Dermis microvascular lymphatic vessel endothelial cell (primary cell): ENCODE results near the gene FBXO27. TPM values are rescaled to one million over a fixed set of nuclear protein-coding genes. Genes with fewer than 3 reads are reported as not detected.
"Not testable (repeated sequence)": the region's sequence is repeated elsewhere in the genome, so short reads cannot be mapped to it uniquely, and the experiment has no call there.

Source experiments
- DNase-seq, 2 donors: peaks; one replicate each; pipeline versions ENCODE4 v3.0.0 to v3.0.0-alpha.2; 2010; ENCODE audit warnings: low read depth in 2 of 2
- total RNA-seq: library from RNA; depleted of rRNA; stranded (reverse); fragments of >200 nt; gene quantifications from 2 replicates; pipeline ENCODE4 v1.2.1, GENCODE V29; 2014

Gene FBXO27, protein sequence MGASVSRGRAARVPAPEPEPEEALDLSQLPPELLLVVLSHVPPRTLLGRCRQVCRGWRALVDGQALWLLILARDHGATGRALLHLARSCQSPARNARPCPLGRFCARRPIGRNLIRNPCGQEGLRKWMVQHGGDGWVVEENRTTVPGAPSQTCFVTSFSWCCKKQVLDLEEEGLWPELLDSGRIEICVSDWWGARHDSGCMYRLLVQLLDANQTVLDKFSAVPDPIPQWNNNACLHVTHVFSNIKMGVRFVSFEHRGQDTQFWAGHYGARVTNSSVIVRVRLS
- 0.77 and 1.0 TPM in 2 replicates for total RNA-seq

DNA sequence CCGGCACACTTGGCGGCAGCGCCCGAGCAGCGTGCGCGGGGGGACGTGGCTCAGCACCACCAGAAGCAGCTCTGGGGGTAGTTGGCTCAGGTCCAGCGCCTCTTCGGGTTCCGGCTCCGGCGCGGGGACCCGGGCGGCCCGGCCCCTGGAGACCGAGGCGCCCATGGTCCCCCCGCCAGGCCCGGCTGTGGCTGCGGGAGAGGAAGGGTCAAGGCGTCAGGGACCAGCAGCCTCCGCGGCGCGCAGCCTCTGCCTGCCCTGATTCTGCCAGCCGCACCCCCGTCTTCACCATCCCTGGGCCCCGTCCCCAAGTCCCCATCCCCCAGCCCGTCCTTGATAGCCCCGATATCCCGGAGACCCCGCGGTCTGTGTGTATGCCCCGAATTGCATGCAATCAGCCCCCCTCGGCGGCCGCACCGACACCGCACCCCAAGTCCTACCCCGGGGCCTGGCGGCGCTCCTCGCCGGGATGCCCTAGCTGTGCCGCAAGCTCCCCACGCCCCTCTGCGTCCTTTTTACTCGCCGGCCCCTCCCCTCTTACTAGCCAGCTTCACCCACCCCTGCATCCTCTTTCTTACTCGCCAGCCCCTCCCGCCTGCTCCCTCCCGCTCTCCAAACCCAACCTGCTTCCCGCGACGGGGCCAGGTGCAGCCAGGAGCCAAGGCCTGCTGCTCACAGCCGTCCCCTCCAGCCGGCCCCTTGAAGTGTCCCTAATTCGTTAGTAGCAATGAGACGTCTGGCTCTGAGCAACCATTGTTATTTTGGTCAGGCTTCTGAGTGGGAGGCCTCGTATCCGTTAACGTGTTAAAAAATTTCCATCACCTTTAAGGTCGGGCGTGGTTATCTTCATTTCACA is at the start of gene FBXO27:
FBXO27 (minus strand) TSS at position 487 of the 856 bp plus-strand sequence; CDS start at position 165, 322 bp downstream.
- DNase-seq = peak in 1 of 2 donors; percentile 6

DNA sequence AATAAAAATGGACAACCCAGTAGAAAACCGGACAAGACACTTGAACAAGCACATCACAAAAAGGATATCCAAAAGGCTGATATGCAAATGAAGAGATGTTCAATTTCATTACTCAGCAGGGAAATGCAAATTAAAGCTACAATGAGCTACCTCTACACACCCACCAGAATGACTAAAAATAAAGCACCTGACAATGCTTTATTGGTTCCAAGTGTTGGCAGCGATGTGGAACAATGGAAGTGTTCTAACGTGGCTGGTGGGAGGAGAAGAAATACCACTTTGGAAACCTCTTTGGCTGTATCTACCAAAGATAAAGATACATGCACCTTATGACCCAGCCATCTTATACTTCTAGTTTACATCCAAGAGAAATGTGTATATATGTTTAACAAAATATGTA is 48.1 kb upstream of the FBXO27 start:
- no peak for DNase-seq

DNA sequence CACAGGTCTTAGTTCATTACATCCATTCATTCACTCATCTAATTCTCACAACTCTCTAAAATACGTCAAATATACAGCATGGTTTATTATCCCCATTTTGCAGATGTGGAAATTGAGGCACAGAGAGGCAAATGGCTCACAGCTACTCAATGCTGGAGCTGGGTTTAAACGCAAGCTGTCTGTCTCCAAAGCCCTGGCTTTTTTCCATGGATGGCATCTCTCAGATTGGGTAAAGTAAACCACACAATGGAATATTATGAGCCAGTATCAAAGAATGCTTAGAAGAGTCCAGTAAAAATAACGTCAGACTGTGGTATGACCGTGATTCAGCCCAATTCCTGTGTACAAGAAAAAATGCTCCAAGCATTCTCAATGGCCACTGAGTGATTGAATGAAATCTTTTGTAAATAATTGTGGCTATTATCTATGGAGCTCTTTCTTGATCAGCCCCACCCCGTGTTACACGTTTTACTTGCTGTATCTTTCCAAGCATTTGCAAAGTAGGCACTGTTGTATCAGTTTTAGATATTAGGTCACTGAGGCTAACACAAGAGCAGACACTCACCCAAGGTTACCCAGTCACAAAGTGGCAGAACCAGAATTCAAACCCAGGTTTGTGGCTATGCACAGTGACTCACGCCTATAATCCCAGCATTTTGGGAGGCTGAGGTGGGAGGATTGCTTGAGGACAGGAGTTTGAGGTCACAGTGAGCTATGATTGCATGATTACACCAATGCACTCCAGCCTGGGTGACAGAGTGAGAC is 46.3 kb upstream of the FBXO27 start:
- peak; percentile 48 to 87 for DNase-seq

DNA sequence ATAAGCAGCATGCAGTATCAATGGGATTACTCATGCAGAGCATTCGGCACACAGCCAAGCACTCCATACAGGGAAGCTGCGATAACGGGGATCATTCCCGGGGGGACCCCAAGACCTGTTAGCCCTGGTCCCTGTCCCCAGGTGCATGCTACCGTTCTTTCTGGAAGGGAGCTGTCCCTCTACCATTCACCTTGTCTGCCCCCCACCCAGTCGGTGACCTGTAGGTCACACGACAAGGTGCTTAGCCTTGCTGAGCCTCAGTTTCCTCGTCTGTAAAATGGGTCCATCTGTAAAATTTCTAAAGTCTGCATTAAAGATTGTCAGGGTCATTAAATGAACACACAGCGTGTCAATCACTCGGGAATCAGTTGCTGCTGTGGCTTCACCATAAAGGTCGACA is 45.0 kb upstream of the FBXO27 start:
- no peak for DNase-seq

DNA sequence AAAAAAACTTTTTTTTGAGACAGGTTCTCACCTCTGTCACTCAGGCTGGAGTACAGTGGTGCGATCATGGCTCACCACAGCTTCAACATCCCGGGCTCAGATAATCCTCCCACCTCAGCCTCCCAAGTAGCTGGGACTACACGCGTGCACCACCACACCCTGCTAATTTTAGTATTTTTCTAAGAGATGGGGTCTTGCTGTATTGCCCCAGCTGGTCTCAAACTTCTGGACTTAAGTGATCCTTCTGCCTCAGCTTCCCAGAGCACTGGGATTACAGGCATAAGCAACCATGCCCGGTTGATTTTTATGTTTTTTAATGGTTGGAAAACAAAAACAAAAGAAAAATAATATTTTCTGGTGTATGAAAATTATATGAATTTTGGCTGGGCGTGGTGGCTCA is 42.6 kb upstream of the FBXO27 start:
- no peak for DNase-seq

DNA sequence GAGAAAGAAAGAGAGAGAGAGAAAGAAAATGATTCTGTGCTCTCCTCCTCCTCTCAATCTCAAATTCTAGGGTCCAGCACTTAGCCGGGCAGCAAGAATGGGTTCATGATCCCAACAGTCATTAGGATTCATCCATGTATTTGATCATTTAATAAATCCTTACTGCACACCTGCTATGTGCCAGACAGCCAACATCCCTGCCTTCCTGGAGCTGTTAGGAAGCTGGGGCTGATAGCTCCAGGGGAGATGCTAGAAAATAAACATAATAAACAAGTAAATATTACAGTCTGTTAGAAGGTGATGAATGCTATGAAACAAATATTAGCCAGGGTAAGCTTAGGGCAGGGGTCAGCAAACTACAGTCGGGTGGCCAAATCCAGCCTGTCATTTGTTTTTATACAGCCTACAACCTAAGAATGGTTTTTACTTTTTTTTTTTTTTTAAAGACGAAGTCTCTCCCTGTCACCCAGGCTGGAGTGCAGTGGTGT is 41.9 kb upstream of the FBXO27 start:
- no peak for DNase-seq

DNA sequence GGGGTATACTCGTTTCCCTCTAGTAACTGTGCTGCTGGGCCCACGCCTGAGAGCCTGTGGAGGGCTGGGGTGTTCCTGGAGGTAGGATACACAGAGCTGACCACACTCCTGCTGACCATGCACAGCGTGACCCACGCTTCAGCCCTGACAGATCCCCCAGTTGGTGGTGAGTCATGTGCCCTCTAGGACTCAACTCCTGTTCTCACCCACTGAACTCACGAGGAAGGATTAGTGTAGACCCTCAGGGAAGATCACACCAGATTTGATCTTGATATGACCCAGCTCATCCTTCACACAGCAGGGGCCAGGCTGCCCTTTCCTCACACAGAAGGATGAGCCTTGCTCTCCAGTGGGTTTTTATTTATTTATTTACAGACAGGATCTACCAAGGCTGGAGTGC is 38.5 kb upstream of the FBXO27 start:
- DNase-seq = no peak

DNA sequence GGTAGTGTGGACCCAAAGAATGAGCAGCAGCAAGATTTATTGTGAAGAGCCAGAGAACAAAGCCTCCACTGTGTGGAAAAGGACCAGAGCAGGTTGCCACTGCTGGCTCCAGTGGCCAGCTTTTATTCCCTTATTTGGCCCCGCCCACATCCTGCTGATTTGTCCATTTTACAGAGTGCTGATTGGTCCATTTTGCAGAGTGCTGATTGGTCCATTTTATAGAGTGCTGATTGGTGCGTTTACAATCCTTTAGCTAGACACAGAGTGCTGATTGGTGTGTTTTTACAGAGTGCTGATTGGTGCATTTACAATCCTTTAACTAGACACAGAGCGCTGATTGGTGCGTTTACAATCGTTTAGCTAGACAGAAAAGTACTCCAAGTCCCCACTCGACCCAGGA is 35.9 kb upstream of the FBXO27 start:
- DNase-seq = not testable (repeated sequence)

DNA sequence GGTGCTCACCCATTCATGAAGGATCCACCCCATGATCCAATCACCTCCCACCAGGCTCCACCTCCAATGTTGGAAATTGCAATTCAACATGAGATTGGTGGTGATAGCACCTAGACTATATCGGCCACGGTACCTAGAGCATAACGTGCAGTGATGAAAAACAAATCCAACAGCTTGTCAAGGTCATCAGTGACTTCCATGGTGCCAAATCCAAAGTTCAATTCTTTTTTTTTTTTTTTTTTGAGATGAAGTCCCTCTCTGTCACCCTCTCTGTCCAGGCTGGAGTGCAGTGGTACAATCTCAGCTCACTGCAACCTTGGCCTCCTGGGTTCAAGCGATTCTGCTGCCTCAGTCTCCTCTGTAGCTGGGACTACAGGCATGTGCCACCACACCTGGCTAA is 34.8 kb upstream of the FBXO27 start:
- DNase-seq = no peak

DNA sequence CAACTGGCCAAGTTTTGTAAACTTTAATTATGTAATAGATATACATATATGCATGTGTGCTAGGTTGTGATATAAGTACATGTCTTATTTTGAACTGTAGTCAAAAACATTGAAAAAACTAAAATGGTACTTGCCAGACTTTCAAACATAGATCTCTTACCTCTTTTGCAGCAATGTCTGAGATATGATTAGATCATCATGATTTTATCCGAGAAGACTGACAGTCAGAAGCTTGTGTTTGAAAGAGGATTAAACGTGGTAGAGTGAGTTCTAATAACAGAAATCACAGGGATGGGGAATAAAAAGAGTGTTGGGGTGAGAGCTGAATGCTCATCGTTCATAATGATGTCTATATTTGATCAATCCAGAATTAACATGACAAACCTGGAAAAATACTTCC is 33.6 kb upstream of the FBXO27 start:
- no peak for DNase-seq

DNA sequence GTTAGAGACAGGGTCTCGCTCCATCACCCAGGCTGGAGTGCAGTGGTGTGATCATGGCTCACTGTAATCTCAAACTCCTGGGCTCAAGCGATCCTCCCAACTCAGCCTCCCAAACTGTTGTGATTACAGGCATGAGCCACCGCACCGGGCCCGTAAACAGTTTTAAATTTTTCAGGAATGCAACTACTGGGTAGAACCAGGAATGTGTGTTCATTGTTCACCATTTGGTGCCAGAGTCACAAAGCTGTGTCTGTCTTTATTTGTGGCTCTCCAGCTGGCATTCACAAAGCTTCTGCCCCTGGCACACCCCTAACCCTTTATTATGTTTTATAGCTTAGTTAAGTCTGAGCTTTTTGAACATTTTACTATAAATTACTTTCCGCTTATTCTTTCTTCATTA is 32.1 kb upstream of the FBXO27 start:
- DNase-seq = no peak

DNA sequence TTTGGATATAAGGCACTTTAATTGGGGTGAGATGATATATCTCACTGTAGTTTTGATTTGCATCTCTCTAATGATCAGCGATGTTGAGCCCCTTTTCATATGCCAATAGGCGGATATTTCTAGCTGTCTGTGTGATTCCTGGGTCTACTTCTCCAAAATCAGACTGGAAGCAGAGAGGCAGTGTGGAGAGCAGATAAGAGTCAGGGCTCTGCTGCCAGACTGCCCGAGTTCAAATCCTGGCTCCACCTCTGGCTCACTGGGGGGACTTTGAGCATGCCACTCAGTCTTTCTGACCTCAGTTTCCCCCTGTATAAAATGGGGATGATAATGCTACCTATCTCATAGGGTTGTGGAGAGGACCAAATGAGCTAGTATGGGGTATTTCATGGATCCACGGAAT is 27.8 kb upstream of the FBXO27 start:
- DNase-seq = no peak

DNA sequence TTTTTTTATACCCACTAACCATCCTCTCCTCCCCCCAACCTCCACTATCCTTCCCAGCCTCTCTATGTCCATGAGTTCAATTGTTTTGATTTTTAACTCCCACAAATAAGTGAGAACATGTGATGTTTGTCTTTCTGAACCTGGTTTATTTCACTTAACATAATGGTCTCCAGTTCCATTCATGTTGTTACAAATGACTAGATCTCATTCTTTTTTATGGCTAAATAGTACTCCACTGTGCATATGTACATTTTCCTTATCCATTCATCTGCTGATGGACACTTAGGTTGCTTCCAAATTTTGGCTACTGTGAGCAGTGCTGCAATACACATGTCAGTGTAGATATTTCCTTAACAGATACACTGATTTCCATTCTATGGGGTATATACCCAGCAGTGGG is 27.0 kb upstream of the FBXO27 start:
- DNase-seq = no peak

DNA sequence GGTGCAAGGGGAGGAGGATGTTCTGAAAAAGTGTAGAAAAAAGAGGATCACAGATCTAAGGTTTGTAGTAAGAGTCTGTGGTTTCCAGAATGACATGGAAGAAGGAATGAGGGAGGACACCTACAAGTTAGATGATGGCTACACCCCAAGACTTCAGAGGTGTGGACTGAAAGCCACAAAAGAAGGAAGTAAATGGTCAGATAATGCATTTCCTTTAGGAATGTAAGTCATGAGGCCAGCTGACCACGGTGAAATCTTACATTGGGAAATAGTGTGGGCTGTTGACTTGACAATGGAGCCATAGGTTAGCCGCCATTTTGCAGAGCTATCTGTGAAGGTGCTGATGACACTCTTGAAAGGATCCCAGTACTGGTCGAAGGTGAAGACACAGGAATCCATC is 25.3 kb upstream of the FBXO27 start:
- DNase-seq = no peak

DNA sequence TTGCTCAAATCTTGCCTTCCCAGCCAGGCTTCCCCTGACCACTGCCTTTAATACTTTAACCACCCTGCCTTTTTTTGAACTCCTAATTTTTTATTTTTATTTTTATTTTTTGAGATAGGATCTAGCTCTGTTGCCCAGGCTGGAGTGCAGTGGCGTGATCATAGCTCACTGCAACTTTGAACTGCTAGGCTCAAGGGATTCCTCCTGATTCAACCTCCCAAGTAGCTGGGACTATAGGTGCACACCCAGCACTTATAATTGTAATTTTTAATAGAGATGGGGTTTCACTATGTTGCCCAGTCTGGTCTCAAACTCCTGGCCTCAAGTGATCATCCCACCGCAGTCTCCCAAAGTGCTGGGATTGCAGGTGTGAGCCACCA is 21.7 kb upstream of the FBXO27 start:
- DNase-seq = no peak

DNA sequence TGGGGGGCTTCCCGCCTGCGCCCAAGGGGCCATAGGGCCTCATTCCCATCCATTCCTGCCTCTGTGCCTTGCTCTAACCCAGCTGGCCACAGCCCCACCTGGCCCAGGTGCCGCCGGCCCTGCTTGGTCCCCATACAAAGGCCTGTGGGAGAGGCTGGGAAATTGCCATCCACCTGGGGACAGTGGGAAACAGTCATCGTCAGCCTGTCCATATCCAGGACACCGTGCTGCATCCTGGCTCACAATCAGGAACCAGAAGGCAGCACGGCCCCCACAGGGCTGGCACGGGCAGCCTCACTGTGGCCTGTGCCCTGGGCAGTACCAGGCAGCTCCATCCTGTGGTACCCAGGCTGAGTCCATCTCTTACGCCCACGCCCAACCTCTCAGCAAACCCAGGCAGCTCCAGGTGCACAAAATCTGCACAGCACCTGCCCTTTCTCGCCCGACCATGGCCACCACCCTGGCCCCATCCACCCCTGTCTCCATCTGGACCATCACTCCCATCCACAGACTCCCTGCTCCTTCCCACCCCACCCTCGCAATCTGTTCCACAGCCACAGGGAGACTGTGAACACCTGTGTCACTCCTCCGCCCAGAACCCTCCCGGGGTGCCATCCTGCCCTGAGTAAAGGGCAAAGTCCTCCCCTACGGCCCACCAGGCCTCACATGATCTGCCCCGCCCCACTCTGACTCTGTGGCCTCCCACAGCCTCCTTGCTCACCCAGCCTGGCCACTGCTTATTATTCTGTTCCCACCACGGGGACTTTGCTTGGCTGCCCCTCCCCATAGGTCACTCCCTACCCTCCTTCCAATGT is 21.1 kb upstream of the FBXO27 start:
- DNase-seq = no peak

DNA sequence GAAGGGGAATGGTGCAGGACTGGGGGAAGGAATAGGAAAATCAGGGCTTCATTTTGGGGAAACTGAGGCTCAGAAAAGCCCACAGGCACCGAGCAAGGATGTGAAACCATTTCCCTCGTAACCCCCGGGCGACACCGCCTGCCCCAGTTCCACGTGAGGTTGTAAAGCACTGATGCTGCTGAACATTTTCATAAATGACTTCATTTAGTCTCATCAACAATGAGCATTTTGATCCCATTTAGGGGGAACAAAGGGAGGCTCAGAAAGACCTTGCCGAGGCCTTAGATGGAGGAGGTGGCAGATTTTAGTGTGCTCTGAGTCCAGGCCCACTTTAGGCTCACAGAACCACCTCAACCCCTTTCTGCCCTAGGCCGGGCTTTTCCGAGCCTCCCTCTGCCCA is 20.5 kb upstream of the FBXO27 start:
- DNase-seq = no peak

DNA sequence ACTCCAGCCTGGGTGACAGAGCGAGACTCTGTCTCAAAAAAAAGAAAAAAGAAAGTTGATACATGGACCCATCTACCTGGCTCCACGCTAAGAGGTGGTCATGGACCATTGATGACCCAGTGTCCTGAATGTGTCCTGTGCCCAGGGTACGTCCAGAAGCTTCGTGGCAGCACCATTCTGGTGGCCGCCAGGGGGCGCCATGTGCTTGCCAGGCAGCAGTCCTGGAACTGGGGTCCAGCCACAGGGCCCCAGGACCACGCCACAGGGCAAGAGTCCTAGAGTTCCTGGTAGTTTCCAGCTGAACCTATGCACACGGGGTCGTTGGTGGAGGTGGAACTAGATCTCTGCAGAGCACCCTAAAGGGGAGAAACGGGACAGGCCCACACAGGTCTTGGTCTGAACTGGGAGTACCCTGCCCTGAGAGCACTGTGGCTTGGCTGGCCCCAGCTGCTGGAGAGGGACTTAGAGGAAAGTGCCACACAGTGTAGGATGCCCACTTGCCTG is 19.9 kb upstream of the FBXO27 start:
- peak in 1 of 2 donors; percentile 79 for DNase-seq

DNA sequence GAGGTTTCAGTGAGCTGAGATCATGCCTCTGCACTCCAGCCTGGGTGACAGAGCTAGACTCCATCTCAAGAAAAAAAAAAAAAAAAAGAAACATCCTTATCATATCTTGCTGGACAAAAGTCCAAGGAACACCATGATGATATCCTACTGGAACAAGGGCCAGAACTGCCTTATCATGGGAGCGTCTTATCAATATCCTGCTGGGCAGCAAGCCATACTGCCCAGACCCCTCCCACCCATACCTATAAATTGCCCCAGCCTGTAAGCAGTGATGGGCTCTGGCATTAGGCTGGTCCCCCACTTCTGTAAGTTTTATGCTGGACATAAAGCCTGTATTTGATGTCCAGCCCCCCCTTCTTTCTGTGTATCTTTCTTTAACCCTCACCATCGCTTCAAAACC is 14.7 kb upstream of the FBXO27 start:
- no peak for DNase-seq

DNA sequence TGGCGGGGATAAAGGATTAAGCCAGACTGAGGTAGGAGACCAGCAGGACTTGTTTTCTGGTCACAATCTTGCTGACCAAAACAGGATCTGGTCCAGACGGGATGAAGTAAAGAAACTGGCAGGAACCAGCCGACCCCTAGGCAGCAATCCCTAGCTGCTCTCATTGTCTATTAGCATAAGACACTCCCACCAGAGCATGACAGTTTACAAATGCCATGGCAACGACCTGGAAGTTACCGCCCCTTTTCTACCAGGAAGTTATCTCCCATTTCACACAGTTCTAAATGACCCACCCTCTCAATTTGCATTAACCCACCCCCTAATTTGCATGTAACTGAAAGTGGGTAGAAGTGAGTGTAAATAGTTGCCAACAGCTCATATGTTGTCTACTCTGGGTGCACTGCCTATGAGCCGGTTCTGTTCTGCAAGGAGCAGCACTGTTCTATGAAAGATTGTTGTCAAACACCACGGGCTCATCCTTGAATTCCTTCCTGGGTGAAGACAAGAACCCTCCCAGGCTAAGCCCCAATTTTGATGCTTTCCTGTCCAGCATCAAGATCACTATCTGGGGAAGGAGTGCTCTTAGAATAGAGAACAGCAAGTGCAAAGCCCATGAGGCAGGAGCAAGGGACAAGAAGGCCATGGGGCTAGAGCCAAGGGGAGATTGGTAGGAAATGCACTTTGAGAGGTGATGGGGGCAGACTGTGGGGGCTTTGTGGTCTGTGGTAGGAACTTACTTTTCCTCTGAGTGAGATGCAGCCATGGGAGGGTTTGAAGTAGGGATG is 13.9 kb upstream of the FBXO27 start:
- DNase-seq = peak in 1 of 2 donors; percentile 31
